SK-N-MC (cell line): Measurements from ENCODE around the gene CXCL16.

Experiments used
- EZH2 ChIP-seq: fragments of 200-600 bp; sonication (generic); IDR thresholded peaks from one replicate; pipeline ENCODE4 v1.6.1; 2017; ENCODE audit warnings: antibody characterized with exemption
- POLR2AphosphoS5 ChIP-seq: IDR thresholded peaks from 2 replicates; pipeline ENCODE4 v1.6.1; 2012; ENCODE audit warnings: mild to moderate bottlenecking, low read depth, low read length, borderline replicate concordance

DNA sequence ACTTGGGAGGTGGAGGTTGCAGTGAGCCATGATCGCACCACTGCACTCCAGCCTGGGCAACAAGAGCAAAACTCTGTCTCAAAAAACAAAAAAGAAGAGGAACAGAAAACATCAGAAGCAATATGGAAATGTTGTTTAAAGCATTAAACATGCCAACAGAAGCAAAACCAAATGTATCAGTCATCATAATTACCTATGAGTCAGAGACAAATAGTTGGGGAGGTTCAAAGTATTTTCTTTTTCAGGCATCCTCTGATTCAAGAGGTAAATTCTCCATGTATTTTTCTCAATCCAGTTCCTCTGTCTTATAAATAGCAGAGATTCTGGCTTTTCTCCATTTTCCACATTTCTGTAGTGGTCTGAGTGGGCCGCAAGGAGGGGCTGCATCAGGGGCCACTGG is 29.9 kb upstream of the CXCL16 start:
- TF ChIP-seq EZH2: no peak
- TF ChIP-seq POLR2AphosphoS5: no peak
